A673 (cell line): Measurements from ENCODE around the gene SCRT2. TPM values are rescaled to one million over a fixed set of nuclear protein-coding genes. Genes with fewer than 3 reads are reported as not detected.

ENCODE experiments used
- BruUV-seq: library from RNA; stranded (reverse); fragments of 400-500 nt; replicated peaks from 2 replicates; lab custom pipeline; 2021; lab: Mats Ljungman, UMichigan
- CTCF ChIA-PET: fragments of 300-600 bp; sonication (Branson Sonifier 250); formaldehyde crosslinking; loops from one replicate; lab custom pipeline; 2022; ENCODE audit warnings: antibody characterized with exemption; lab: Charles Lee
- POLR2A ChIA-PET: fragments of 300-600 bp; sonication (Branson Sonifier 250); formaldehyde crosslinking; loops from one replicate; lab custom pipeline; 2022; ENCODE audit warnings: antibody characterized with exemption; ENCODE audit not compliant: low non-redundant PET; lab: Charles Lee
- DNase-seq: peaks from one replicate; pipeline ENCODE4 v3.0.0-alpha.2; 2015; ENCODE audit warnings: low spot score
- H3K27ac ChIP-seq: fragments of 200-600 bp; sonication (generic); 2 replicates; pipeline ENCODE4 v1.5.1; 2016; ENCODE audit warnings: mixed run types, low read depth, mild to moderate bottlenecking, mixed read lengths, antibody characterized with exemption, low read length; ENCODE audit not compliant: poor library complexity, severe bottlenecking
- H3K27me3 ChIP-seq: fragments of 200-600 bp; sonication (generic); replicated peaks from 2 replicates; pipeline ENCODE4 v1.6.1; 2017; ENCODE audit warnings: mixed run types, low read depth, mild to moderate bottlenecking, mixed read lengths, antibody characterized with exemption, low read length; ENCODE audit not compliant: insufficient read depth, poor library complexity
- H3K36me3 ChIP-seq: fragments of 200-600 bp; sonication (generic); 2 replicates; pipeline ENCODE4 v1.6.1; 2016; ENCODE audit warnings: mixed run types, mild to moderate bottlenecking, mixed read lengths, antibody characterized with exemption, low read length; ENCODE audit not compliant: insufficient read depth, poor library complexity, severe bottlenecking
- H3K4me1 ChIP-seq: fragments of 200-600 bp; sonication (generic); 2 replicates; pipeline ENCODE4 v1.6.1; 2017; ENCODE audit warnings: mixed run types, mild to moderate bottlenecking, mixed read lengths, antibody characterized with exemption, low read length; ENCODE audit not compliant: insufficient read depth, poor library complexity, severe bottlenecking
- H3K4me3 ChIP-seq: fragments of 200-600 bp; sonication (generic); 2 replicates; pipeline ENCODE4 v1.5.1; 2016; ENCODE audit warnings: low read depth, mixed run types, mild to moderate bottlenecking, mixed read lengths, low read length; ENCODE audit not compliant: poor library complexity, severe bottlenecking
- H3K9me3 ChIP-seq: fragments of 200-600 bp; sonication (generic); 2 replicates; pipeline ENCODE4 v1.6.1; 2016; ENCODE audit warnings: mixed run types, low read depth, mild to moderate bottlenecking, mixed read lengths, antibody characterized with exemption, low read length; ENCODE audit not compliant: poor library complexity, severe bottlenecking
- CTCF ChIP-seq: fragments of 300-800, 200-600 bp; sonication (generic); conservative IDR thresholded peaks from 2 replicates; pipeline ENCODE4 v1.5.1; 2017; ENCODE audit warnings: low read depth, mild to moderate bottlenecking, antibody characterized with exemption, low read length, moderate library complexity, mixed read lengths
- EZH2 ChIP-seq: fragments of 200-600 bp; sonication (generic); IDR thresholded peaks from 2 replicates; pipeline ENCODE4 v1.6.1; 2017; ENCODE audit warnings: borderline replicate concordance, low read depth, mild to moderate bottlenecking, mixed read lengths, antibody characterized with exemption, low read length; ENCODE audit not compliant: poor library complexity, severe bottlenecking
- intact Hi-C: fragments of 100-400 bp; cut with micrococcal nuclease; formaldehyde crosslinking; loops from one replicate; pipeline ENCODE4 v1.10.0; 2022; ENCODE audit not compliant: unreplicated experiment
- total RNA-seq: library from RNA; stranded (reverse); gene quantifications from 2 replicates; pipeline ENCODE4 v1.2.3, GENCODE V29; 2021

SCRT2 gene
- total RNA-seq, 1 experiment from 2014 or later, result 0.69 TPM

- TF ChIP-seq EZH2 (no peak), CTCF (no peak)
Measured at GRCh38 chr20:711576-711975, 36.0 kb upstream of the SCRT2 start.

DNA sequence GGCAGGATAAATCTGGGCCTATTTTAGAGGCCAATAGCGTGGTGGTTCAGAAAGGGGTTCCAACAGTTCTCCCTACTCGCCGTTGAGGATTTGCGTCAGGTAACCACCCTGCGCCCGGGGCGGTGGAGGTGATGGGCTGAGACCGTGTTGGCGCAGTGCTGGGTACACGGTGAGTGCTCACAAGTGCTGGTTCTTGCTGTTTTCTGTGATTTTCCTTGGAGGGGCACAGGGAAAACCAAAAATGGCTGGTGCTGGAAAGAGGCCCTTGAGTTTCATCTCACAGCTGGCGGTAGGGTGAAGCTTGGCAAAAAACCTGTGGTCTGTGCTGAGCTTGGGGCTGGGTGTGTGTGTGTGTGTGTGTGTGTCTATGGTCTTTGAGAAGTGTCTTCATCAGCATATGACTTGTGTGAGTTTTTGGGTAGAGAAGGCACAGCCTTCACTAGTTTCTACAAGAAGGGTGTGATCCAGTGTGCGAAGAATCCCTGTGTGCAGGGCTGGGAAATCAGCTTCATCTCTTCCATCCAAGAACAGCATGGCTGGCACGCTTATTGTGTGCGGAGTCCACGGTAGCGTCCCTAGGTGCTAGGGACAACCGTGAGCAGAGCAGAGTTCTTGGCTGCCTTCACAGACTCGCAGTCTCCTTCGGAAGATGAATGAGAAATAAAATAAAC is 35.3 kb upstream of the SCRT2 start:
- no peak for DNase-seq
- no peaks in the 10 kb centered on the region for H3K9me3 ChIP-seq
- peaks cover 19% of the 10 kb centered on the region for H3K27me3 ChIP-seq
- intact Hi-C loops, result no loop called here
- ChIA-PET CTCF (no interaction called here), POLR2A (no interaction called here)
- no peak overlapping the region for H3K27ac ChIP-seq
- H3K36me3 ChIP-seq, result no peaks in the 10 kb centered on the region
- H3K4me3 ChIP-seq, result no peak overlapping the region
- no TSS peak for BruUV-seq
- no peaks in the 10 kb centered on the region for H3K4me1 ChIP-seq
- no peak for TF ChIP-seq EZH2
- TF ChIP-seq CTCF, result no peak

More at GRCh38 chr20:711576-711975, 36.0 kb upstream of the SCRT2 start:
- intact Hi-C loops, result no loop called here
- H3K9me3 ChIP-seq, result no peaks in the 10 kb centered on the region
- no peak overlapping the region for H3K27ac ChIP-seq
- no peak overlapping the region for H3K4me3 ChIP-seq
- no peaks in the 10 kb centered on the region for H3K4me1 ChIP-seq
- no TSS peak for BruUV-seq
- no peak for DNase-seq
- CTCF ChIA-PET, result no interaction called here
- POLR2A ChIA-PET, result no interaction called here
- H3K27me3 ChIP-seq, result peaks cover 19% of the 10 kb centered on the region
- H3K36me3 ChIP-seq, result no peaks in the 10 kb centered on the region

DNA sequence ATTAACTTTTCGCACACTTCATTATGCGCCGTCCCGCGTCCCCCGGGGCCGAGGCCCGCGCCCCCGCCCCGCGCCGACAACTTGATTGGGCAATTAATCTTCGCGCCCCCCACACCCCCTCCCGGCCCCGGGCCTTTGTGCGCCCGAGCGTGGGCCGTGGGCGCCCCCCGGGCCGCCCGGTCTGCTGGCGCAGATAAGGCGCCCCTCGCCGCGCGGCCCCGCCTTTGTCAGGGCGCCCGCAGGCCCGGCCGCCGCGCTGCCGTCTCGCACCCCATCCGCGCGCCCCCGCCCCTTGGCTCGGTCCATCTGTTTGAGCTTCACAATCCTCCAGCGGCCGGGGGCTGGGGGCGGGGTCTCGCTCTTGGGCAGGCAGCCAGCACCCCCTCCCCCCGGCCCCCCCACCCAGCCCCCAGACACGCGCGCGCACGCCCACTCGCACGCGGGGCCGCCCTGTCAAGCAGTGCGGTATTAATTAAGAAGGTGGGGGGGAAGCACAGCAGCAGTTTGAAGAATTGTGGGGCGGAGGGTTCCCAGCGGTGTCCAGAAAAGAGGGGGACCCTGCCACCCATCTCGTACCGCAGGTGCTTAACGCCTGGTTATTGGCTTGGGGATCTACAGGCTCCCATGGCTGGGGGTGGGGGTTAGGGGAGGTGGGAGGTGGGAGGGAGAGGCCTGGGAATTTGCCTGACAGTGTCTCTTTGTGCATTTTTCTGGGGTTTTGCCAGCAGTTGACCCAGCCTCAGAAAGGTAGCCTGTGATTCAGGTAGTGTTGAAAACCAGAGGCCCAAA is 34.6 kb upstream of the SCRT2 start:
- H3K36me3 ChIP-seq, result no peaks in the 10 kb centered on the region
- BruUV-seq, result no TSS peak
- peaks cover 12% of the 10 kb centered on the region for H3K27me3 ChIP-seq
- no peaks in the 10 kb centered on the region for H3K4me1 ChIP-seq
- no peak overlapping the region for H3K27ac ChIP-seq
- POLR2A ChIA-PET, result no interaction called here
- intact Hi-C loops, result no loop called here
- H3K4me3 ChIP-seq, result peak overlapping the region; percentile 44
- DNase-seq, result no peak
- TF ChIP-seq EZH2 (no peak), CTCF (no peak)
- CTCF ChIA-PET, result interaction anchor here (0.6 kb wide), 1 partner anchor 18 kb away, joined by 8 read pairs; no protein-coding TSS in a partner anchor
- no peaks in the 10 kb centered on the region for H3K9me3 ChIP-seq
